ENCODE results near the gene SKI.

DNA sequence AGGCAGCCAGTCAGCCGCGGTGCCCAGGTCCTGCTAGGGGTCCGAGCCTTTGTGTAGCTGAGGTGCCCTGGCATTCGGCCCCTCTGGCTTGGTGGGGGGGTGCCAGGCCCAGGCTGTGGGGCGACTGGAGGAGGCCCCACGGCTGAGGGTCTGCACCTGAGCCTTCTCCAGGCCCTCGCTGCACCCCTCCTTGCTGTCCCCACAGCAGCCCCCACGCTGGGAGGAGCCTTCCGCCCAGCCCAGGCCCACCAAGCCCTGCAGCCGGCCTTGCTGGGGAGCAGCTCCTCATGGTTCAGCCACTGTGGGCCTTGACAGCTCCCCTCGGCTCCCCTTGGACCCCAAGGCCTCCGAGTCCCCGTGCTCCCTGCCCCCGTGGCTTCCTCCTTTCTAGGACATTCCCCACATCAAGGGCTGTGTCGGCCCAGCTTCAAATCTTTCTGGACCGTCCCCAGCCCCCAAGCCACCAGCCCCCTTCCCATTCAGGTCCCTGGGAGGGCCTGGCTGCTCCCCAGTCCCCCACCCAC, 95.4 kb downstream of the SKI start:
- TF ChIP-seq EZH2 (IDR thresholded peaks at IDR 0.05; ENCODE audit: low read length, missing control alignments), result no peak
- TF ChIP-seq, protein P1, sequence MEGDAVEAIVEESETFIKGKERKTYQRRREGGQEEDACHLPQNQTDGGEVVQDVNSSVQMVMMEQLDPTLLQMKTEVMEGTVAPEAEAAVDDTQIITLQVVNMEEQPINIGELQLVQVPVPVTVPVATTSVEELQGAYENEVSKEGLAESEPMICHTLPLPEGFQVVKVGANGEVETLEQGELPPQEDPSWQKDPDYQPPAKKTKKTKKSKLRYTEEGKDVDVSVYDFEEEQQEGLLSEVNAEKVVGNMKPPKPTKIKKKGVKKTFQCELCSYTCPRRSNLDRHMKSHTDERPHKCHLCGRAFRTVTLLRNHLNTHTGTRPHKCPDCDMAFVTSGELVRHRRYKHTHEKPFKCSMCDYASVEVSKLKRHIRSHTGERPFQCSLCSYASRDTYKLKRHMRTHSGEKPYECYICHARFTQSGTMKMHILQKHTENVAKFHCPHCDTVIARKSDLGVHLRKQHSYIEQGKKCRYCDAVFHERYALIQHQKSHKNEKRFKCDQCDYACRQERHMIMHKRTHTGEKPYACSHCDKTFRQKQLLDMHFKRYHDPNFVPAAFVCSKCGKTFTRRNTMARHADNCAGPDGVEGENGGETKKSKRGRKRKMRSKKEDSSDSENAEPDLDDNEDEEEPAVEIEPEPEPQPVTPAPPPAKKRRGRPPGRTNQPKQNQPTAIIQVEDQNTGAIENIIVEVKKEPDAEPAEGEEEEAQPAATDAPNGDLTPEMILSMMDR (conservative IDR thresholded peaks at IDR 0.05 in 1 of 2, IDR thresholded peaks at IDR 0.05 in 1 of 2; ENCODE audit: low read depth in 1 of 2, low read length in 2 of 2), result no peak
